ENCODE results near the gene CTF1.
"Not testable (repeated sequence)": the region's sequence is repeated elsewhere in the genome, so short reads cannot be mapped to it uniquely, and the experiment has no call there.

Gene CTF1

DNA sequence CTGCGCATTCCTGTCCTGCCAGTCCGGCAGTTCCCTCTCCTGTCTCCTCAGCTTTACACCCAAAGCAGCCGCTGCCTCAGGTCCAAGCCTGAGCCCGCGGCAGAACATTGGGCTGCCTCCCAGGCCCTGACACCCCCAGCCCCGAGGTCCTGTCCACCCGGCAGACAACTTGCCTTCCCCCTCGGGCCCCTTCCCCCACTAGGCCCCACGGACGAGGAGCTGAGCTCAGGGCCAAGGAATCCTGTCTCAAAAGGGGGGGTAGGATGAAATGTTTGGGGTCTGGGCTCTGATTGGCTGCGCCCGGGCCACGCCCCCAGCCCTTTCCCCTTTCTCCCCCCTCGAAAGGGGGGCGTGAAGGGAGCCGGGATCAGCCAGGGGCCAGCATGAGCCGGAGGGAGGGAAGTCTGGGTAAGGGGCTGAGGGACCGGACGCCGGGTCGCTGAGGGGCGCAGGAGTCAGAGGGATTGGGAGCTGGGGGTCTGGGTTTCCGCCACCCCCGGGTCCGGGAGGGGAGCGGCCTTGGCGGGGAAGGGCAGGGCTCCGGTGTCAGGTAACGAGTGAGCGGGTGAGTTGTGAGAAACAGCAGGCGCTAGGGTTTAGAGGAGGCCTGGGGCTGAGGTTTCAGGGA, at the start of gene CTF1:
Gene CTF1, plus strand, starts transcription at position 354 of the 628 bp plus-strand sequence. Its CDS starts 30 bp downstream, at position 384.
- peak; percentile 92 for DNase-seq (ENCODE audit: low read depth)
- no peak for TF ChIP-seq CTCF (conservative IDR thresholded peaks at IDR 0.05; ENCODE audit: low read length)
- H3K4me3 ChIP-seq (ENCODE audit: low read length) = peak within 1 kb of the TSS; percentile 79

- H3K4me3 ChIP-seq (ENCODE audit: low read length) = no peak overlapping the region
- DNase-seq (ENCODE audit: low read depth) = no peak
- TF ChIP-seq CTCF (conservative IDR thresholded peaks at IDR 0.05; ENCODE audit: low read length) = no peak
These were observed 49.6 kb upstream of the CTF1 start for GRCh38 chr16:30846649-30847402.

DNA sequence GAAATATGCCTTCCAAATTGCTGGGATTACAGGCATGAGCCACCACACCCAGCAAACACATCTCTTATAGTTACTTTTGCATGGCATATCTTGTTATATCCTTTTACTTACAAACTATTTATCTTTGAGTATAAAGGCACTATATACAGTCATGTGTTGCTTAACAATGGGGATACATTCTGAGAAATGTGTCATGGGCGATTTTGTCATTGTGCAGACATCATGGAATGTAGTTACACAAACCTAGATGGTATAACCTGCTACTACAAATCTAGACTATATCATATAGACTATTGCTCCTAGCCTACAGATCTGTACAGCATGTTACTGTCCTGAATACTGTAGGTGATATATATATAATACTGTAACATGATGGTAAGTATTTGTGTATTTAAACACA, 46.2 kb upstream of the CTF1 start:
- TF ChIP-seq CTCF (conservative IDR thresholded peaks at IDR 0.05; ENCODE audit: low read length) = no peak
- H3K4me3 ChIP-seq (ENCODE audit: low read length) = no peak overlapping the region
- DNase-seq (ENCODE audit: low read depth) = no peak

DNA sequence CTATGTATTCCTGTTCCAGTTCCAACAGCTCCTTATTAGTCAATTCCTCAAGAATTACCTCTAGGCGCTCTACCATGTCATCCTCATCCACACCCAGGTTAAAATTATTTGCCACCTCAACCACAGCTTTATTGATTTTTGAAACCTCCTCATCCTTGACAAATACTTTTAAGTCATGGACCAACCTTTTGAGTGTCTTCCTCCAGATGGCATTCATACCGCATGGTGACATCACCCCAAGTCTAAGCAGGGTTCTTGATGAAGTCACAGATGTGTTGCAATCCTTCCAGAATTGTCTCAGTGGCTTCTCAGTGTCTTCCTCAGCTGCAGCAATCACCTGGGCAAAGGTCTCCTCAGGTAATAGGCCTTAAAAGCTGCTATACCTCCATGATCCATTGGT, 42.7 kb upstream of the CTF1 start:
- no peak overlapping the region for H3K4me3 ChIP-seq (ENCODE audit: low read length)
- DNase-seq (ENCODE audit: low read depth) = peak; percentile 12
- TF ChIP-seq CTCF (conservative IDR thresholded peaks at IDR 0.05; ENCODE audit: low read length) = no peak

GRCh38 chr16:30858111-30858495, 38.3 kb upstream of the CTF1 start:
- TF ChIP-seq CTCF (conservative IDR thresholded peaks at IDR 0.05; ENCODE audit: low read length) = no peak
- DNase-seq (ENCODE audit: low read depth) = no peak
- no peak overlapping the region for H3K4me3 ChIP-seq (ENCODE audit: low read length)

- H3K4me3 ChIP-seq (ENCODE audit: low read length) = no peak overlapping the region
- no peak for TF ChIP-seq CTCF (conservative IDR thresholded peaks at IDR 0.05; ENCODE audit: low read length)
- no peak for DNase-seq (ENCODE audit: low read depth)
These were observed 37.5 kb upstream of the CTF1 start for GRCh38 chr16:30858829-30859423.

GRCh38 chr16:30860729-30861128, 35.7 kb upstream of the CTF1 start:
- H3K4me3 ChIP-seq (ENCODE audit: low read length) = not testable (repeated sequence)

GRCh38 chr16:30863178-30863577, 33.2 kb upstream of the CTF1 start:
- not testable (repeated sequence) for DNase-seq (ENCODE audit: low read depth); H3K4me3 ChIP-seq (ENCODE audit: low read length)

More at GRCh38 chr16:30860729-30861128, 35.7 kb upstream of the CTF1 start:
- not testable (repeated sequence) for DNase-seq (ENCODE audit: low read depth)
